Occipital lobe (tissue), 2 donors: ENCODE results near the gene COL23A1. TPM values are rescaled to one million over a fixed set of nuclear protein-coding genes. Genes with fewer than 3 reads are reported as not detected.
A peak's percentile ranks its signal among the peaks of the same experiment; 100 is the strongest.
"Not testable (repeated sequence)": the region's sequence is repeated elsewhere in the genome, so short reads cannot be mapped to it uniquely, and the experiment has no call there.

Experiments
- DNase-seq: peaks from one replicate; lab custom pipeline; 2025; lab: John Stamatoyannopoulos, UW
- total RNA-seq: library from RNA; depleted of rRNA; stranded (reverse); fragments of >200 nt; gene quantifications from one replicate; pipeline ENCODE4 v1.2.3, GENCODE V29; 2014

COL23A1 gene
- total RNA-seq, 1 donor from 2014 or later = 0.16 TPM

DNA sequence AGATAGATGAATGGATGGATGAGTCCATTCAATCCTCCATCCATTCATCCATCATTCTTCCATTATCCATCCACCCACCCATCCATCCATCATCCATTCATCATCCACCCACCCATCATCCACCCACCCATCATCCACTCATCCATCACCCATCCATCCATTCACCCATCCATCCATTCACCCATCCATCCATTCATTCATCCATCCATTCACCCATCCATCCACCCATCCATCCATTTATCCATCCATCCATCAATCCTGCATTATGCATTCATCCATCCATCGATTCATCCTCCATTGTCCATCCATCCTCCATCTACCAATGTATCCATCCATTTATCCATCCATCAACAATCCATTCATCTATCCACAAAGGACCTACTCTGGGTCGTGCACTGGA is 344.8 kb downstream of the COL23A1 start:
- no peak for DNase-seq

DNA sequence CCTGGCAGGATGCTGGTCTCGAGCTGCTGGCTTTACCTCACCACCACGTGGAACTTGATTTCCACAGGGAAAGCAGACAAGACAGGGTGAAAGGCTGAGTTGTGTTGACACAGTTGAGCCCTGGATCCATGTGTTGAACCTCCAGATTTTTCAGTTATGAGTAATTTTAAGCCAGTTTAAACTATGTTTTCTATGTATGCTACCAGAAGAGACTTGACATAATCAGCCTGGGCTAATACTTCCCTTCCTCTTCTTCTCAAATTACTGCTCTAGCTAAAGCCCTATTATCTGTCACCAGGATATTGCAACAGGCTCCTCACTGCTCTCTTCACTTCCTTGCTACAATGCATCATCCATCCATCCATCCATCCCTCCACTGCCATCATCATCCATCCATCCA is 345.6 kb downstream of the COL23A1 start:
- no peak for DNase-seq

DNA sequence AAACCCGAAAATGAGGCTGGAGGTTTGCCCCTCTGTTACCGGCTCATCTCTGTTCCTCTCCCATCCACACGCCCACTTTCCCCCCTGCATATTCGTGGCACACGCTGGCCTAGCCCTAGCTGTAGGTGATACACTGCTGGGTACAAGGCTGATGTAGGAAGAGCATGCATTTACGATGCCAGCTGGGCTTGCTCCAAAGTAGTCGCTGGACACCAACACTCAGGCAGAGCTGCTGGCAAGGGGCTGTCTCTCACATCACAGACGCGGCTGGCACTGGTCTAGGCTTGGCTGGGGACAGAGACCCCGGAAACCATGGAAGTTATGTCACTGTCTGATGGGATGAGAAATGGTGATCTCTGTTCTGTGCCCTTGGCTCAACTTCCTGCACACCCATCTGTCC is 347.8 kb downstream of the COL23A1 start:
- no peak for DNase-seq

DNA sequence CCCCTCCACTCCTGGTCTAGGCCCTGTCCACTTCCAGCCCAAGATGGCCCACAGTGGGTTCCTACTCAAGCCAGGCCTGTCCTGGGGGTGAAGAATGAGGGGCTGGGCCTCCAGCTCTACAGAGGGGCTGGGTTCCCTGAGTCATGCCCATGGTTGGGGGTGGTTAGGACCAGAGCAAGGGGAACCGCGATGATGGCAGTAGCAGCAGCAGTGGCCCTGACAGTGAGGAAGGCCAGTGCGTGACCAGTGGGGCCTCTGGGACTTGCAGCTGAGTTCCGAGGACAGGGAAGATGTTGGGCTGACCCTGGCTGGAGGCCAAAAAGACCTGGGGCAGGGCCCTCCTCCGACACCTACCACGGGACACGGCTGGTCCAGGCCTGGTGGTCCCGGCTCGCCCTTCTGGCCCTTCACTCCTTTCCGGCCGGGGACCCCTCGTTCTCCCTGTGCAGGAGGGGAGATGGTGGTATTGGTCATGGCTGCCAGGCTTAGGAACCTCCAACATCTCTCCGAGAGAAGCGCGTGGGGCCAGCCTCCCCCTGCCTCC is 348.4 kb downstream of the COL23A1 start:
- DNase-seq = no peak

DNA sequence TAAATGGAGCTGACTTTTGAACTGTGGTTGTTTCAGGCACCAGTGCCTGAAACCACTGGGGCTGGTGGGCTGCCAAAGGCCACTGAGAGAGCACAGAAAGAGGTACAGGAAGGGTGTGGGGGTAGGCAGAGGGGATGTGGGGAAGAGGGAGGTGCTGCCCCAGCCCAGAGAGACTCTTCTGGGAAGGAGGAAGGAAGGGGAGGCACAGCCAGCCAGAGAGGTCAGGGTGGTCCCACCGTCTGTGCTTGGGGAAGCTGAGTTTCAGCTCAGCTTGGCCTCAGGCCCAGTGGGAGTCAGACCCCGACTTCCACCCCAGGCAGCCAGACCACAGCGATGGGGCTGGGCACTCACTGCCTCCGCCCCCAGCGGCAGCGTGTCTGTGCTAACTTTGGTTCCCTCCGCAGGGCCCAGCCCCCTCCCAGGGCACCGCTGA is 348.9 kb downstream of the COL23A1 start:
- DNase-seq = no peak

DNA sequence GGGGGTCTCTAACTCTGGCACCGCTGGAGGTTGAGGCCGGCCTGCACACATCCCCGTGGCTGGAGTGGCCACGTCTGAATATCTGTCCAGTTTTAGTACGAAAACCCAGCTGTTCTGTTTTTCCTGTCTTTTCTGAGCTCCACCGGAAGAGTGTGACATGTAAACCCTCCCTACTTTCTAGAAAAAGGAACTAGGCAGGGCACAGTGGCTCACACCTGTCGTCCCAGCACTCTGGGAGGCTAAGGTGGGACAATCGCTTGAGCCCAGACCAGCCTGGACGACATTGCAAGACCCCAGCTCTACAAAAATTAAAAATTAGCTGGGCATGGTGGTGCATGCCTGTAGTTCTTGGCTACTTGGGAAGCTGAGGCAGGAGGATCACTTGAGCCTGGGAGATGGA is 349.4 kb downstream of the COL23A1 start:
- no peak for DNase-seq

DNA sequence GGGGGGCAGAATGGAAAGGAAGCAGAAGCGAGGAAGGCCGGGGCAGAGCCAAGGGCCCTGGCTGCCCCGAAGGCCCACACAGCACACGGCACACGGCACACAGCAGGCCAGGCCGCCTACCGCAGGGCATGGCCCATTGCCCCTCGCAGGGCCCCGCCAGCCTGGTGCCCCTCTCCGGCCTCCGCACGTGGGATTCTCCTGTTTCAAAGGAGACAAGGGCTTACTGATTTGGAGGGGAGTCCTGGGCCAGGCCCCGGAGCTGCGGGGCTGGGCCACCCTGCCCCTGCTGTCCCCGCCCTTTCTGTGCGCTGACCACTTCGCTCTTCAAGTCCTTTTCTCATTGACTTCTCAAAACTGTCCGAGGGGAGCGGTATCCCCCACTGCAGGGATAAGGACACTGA is 349.9 kb downstream of the COL23A1 start:
- DNase-seq = no peak

DNA sequence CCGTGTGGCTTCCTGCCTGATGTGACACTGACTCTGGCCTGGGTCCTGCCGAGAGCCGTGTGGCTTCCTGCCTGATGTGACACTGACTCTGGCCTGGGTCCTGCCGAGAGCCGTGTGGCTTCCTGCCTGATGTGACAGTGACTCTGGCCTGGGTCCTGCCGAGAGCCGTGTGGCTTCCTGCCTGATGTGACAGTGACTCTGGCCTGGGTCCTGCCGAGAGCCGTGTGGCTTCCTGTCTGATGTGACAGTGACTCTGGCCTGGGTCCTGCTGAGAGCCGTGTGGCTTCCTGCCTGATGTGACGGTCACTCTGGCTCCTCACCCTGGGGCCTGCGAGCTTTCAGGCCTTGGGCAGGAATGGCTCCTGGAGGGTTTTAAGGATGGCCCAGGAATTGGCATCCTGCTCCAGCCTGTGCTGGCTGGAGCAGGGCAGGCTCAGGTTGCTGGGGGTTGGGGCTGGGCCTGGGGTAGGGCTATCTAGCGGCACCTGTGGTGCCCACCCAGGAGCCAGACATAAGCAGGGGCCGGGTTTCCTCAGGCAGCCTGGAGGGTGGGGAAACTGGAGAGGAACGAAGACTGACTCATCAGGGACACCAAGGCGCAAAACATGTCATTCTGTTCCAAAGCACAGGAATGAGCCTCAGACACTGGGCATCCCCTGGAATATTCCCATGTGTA is 350.4 kb downstream of the COL23A1 start:
- DNase-seq = not testable (repeated sequence)

DNA sequence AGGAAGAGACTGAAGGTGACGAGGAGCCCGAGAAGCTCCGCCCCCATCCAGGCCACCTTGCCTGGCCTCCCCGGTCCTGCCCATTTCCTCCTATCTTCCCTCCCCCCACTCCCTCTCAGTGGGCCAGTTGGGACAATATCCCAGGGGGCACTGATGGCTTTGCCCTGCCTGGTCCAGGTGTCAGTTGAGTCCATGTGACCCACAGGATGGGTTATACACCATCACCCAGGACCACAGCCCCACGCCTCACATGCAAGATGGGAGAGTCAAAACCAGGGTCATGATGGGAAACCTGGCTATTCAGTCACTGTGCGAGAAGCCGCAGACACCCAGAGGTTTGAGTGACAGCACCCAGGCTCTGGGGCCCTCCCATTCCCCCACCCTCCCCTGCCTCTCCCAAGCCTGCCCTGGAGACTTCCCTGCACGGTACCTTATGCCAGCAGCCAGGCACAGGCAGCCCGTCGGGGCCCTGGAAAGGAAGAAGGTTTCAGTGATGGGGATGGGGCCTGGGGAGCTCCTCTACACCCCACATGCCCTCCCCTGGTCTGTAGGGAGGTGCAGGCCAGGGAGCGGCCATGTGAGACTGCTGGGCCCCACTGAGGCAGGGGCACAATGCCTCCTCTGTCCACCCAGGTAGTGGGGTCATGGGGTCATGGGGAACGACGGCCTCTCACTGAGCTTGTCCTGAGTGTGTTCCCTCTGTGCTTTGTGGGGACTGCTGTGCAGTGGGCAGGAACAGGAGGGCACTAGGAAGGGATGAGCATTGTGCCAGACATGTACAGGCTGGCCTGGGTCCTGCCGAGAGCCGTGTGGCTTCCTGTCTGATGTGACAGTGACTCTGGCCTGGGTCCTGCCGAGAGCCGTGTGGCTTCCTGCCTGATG is 351.2 kb downstream of the COL23A1 start:
- DNase-seq = no peak

DNA sequence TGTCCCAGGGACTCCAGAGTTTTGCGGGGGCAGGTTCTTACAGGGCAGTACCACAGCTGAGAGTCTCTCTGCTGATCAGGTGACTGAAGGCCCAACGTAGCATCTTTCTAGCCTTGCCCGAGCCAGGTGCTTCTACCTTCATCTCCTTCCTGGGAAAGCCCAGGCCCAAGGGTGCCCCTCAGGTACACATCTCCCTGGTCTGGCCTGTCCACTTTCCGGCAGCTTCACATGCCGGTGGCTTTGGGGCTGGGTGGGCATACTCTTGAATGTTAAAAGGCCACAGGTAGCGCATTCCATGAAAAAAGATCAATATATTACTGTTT is 351.9 kb downstream of the COL23A1 start:
- no peak for DNase-seq

DNA sequence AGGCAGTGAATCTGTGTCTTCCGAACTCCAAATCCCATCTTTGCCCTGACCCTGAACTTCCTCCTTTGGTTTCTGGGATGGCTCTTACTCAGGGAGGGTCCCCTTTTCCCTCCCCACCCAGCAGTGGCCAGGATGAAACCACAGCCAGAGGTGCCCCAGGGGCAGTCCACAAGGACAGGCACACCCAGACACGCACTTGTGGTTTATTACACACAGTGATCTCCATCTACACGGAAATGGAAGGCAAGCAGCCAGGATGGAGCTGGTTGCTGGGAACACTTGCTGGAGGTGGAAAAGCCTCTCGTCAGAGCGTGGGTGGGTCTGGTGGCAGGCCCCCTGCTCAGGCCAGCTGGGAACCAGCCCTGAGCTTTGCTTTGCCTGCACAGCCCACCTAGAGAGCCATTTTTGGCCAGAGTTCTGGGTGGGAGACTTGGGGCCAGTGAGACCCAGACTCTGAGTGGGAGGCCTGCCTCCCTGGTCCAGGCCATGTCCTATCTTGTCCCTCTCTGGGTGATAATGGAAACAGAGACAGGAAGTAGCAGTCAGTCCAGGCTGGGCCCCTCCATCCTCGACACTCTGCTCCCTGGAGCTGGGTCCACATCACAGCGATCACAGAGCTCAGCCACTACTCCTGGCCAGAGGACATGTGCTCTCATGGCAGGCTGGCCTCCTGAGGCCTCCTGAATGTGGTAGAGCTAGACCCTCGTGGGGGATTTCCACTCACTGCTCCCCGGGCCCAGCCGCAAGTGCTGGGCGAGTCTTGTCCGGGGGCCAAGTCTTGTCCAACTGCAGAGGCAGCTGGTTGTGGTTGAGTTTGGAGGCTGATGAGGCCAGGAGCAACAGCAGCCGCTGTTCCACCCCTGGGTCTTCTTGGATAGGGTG is 352.5 kb downstream of the COL23A1 start:
- DNase-seq = no peak

DNA sequence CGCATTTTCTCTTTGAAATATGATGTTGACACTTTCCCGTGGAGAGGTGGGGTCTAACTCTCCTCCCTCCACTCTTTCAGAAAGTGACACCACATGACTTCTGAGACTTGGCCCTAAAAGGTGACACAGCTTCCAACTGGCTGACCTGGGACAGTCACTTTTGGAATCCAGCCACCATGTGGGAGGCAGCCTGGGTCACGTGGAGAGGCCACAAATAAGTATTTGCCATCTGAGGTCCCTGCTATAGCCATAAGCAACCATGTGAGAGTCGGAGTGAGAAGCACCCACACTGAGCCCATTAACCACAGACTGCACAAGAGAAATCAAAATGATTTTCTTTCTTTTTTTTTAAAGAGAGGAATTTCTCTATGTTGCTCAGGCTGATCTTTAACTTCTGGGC is 353.5 kb downstream of the COL23A1 start:
- no peak for DNase-seq

DNA sequence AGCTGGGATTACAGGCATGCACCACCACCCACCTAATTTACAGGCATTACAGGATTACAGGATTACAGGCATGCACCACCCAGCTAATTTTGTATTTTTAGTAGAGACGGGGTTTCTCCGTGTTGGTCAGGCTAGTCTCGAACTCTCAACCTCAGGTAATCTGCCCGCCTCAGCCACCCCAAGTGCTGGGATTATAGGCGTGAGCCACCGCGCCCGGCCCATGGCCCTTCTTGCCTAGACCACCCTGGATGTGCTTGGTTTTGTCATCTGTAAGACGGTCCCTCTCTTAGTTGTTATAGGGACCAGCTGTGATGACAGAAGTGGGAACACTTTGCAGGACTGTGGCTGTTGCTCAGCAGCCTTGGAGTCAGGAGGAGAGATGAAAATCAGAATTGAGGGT is 354.1 kb downstream of the COL23A1 start:
- no peak for DNase-seq

DNA sequence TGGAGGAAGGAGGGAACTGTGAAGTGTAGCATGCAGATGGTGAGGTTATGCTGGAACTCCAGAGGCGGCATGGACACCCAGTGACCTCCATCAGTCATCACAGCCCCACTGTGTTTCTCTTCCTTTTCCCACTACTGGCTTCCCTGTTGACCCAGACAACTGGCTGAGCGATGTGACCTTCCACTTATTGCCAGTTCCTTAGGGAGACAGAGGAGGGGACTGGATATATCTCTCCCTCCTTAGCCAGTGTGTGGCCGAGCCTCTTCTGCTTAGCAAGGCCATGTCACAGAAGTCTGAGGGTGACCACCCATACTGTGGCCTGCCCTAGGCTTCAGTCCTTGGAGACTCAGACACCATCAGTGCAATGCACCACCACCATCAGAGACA is 354.6 kb downstream of the COL23A1 start:
- DNase-seq = no peak

DNA sequence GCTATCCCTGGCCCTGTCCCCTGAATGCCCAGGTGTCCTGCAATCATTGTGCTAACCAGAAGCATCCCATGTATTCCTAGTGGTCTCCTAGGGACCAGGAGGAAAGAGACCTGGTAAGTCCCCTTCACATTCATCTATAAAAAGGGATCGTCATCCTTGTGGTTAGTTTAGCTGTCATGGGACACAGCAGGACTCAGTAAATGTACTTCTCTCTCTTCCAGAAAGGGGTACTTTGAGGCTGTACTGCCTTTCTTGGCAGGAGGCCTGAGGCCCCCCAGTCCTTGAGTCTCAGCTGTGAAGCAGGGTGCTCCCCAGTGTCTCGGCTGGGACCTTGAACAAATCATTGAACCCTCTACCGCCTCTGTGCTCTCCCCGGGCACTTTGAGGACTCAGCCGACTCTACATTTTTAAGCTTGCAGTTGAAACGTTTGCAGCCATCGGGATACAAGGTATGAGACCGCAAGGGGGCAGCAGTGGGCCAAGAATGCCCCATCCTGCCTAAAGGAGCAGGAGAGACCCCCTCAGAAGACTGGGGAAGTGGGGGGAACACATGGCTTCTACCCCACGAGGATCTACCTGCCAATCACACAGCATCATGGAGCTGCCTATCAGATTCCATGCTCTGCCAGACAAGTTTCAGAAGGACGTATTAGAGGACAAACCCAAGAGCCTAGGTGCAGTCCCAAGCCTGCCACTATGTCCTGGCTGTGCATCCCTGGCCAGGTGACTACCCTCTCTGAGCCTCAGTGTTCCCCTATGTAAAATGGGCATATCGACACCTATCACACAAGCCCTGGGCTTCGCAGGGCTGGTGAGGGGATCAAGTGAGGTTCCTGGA is 355.2 kb downstream of the COL23A1 start:
- peak; percentile 32 for DNase-seq

DNA sequence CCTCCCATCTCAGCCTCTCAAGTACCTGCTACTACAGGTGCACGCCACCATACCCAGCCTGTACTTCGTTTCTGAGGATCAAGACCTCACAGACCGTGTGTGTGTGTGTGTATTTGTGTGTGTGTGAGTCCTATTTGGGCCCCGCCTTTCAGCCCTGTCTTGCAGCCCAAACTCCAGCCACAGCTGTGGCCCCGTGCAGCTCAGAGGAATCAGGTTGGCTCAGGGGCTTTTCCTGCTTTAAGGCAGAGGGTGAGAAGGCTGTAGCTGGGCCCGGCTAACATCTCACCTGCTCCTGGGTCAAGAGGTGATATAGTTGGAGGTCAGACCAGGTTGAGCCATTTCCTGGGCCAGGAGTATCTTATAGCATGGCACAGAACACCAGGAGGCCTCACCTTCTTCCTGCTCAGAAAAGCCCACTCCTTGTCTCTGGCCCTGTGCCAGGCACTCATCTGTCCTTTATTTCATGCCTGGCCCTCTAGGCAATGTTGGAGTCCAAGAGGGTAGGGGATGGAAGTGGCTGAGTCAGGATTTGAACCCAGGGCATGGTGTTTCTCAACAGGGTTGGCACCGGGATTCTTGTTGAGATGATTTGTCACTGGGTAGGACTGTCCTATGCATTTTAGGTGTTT is 356.0 kb downstream of the COL23A1 start:
- DNase-seq = no peak

DNA sequence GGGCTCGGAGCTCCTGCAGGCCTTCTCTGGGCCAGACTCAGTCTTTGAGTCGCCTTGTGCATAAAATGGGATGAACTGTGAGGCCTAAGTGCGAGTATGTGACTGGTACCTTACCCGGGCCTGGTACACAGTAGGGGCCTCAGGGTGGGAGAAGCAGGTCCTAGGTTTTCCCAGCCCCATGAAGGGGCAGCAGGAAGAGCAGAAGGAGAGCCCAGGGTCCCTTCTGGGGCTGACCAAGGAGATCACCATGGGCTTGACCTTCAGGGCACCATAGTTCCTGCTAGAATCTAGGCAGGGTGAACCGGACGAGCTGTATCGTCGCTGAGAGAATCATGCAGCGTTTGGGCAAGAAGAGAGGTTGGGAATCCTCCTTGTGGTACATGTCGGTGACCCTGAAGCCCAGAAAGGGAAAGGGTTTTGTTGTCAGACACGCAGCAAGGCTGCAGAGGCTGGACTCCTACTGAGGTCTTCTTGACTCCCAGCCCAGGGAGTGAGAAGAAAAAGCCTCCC is 357.2 kb downstream of the COL23A1 start:
- no peak for DNase-seq

DNA sequence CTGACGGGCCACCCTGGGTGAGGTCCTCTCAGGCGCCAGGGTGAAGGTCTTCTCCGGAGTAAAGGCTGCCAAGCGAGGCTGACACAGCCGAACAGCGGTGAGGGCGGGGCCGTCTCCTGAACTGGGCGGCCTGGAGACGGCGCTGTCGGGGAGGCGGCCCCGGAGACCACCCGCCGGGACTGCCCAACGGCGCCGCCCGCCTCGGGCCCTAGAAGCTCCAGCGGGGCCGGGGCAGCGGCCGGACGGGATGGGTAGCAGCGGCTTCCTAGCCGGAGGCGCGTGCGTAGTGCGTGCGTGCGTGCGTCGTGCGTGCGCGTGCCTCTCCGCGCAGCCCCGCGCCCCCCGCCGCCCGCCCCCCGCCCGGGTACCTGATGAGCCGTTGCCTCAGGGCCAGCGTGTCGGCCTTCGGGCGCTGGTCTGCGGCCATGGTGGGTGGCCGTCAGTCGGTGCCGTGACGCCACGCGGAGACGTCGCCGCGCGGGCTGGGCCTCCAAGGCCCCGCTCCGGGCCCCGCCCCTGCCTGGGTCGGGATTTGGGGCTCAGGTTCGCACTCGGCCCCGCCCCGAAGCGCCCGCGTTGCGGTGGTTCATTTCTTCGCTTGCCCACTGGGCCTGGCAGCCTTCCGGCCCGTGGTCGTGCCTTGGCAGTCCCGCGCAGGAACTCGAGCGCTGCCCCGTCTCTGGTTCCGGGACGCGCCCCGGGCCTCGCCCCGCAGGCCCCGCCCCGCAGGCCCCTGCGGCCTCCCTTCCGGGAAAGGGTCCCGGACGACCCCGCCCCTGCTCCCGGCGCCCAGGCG is 357.9 kb downstream of the COL23A1 start, which contains the start of gene PHYKPL:
TSS of gene PHYKPL (minus strand) at position 679 of the 796 bp plus-strand sequence. CDS start at position 427, 252 bp downstream.
- DNase-seq = peak; percentile 65

DNA sequence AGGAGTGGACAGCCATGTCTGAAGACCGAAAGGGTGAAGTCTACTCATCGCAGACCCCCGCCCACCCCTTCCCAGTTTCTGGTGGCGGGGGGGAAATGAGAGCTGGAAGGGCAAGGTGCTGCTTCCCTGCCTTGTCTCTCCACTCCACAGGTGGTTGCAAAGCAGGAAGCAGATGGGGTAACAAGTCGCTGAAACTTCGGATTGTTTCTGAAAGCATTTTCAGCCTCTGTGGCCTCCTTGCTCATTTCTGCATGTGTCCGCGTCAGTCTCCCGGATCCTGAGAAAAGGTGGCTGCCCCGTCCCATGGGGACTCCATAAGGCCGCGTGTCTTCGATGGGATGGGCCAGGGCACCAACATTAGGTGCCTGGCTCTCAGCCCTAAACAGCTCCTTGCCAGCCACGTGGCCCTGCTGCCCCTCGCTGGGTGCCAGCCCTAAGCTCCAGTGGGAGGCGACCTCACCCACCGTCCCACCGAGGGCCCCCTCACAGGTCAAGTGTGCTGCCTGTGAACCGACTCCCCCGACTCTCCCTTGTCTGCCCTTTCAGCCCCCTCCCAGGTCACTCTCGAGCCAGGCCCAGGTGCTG is 358.6 kb downstream of the COL23A1 start:
- DNase-seq = no peak
